Transverse colon (tissue), 4 donors: ENCODE measurements around the gene SSBP4. TPM values are rescaled to one million over a fixed set of nuclear protein-coding genes. Genes with fewer than 3 reads are reported as not detected.
A peak's percentile ranks its signal among the peaks of the same experiment; 100 is the strongest.
"Not testable (repeated sequence)": the region's sequence is repeated elsewhere in the genome, so short reads cannot be mapped to it uniquely, and the experiment has no call there.

Experiments used
- DNase-seq: peaks from one replicate; pipeline ENCODE4 v3.0.0-alpha.2; 2019
- H3K27ac ChIP-seq, 4 donors: fragments of 200-600 bp; sonication (generic); 2 replicates each; pipeline ENCODE4 v1.5.1; 2016 to 2018; ENCODE audit warnings: inconsistent platforms in 4 of 4
- H3K27me3 ChIP-seq: fragments of 200-600 bp; sonication (generic); 2 replicates; pipeline ENCODE4 v1.5.1; 2017; ENCODE audit warnings: inconsistent platforms
- H3K36me3 ChIP-seq, 4 donors: fragments of 200-600 bp; sonication (generic); 2 replicates each; pipeline ENCODE4 v1.5.1; 2017 to 2019; ENCODE audit warnings: inconsistent platforms in 4 of 4
- H3K4me1 ChIP-seq, 4 donors: fragments of 200-600 bp; sonication (generic); 2 replicates each; pipeline ENCODE4 v1.5.1; 2017 to 2020; ENCODE audit warnings: inconsistent platforms in 4 of 4
- H3K4me3 ChIP-seq, 4 donors: fragments of 200-600 bp; sonication (generic); 1 replicate in 1 of 4; 2 replicates in 3 of 4; pipeline versions ENCODE4 v1.5.1 to v1.6.1; 2017 to 2019; ENCODE audit warnings: inconsistent platforms in 4 of 4
- H3K9me3 ChIP-seq, 2 donors: fragments of 200-600 bp; sonication (generic); 2 replicates each; pipeline ENCODE4 v1.5.1; 2017 to 2019; ENCODE audit warnings: inconsistent platforms in 2 of 2
- CTCF ChIP-seq, 5 experiments: fragments of 200-600 bp in 3 of 5; fragments of 450-650 bp in 2 of 5; sonication (generic) in 3 of 5; IDR thresholded peaks; 1 replicate in 2 of 5; 2 replicates in 3 of 5; pipeline ENCODE4 v1.5.1; 2016 to 2017; ENCODE audit warnings: antibody characterized with exemption in 5 of 5, inconsistent platforms in 3 of 5, mild to moderate bottlenecking in 2 of 5, moderate library complexity in 1 of 5
- EP300 ChIP-seq: sonication (generic); formaldehyde crosslinking; IDR thresholded peaks from one replicate; pipeline ENCODE4 v1.6.1; 2017; ENCODE audit warnings: antibody characterized with exemption, low read depth
- POLR2A ChIP-seq: fragments of 450-650 bp; IDR thresholded peaks from one replicate; pipeline ENCODE4 v1.6.1; 2016; ENCODE audit warnings: antibody characterized with exemption, mild to moderate bottlenecking, moderate library complexity
- POLR2AphosphoS5 ChIP-seq, 3 donors: sonication (generic); formaldehyde crosslinking; IDR thresholded peaks; one replicate each; pipeline ENCODE4 v1.6.1; 2016; ENCODE audit warnings: antibody characterized with exemption in 3 of 3
- WGBS, 2 donors: methylation state at CpG; one replicate each; pipeline ENCODE4 v1.1.5; 2018; ENCODE audit warnings: low coverage in 1 of 2; 5-methylcytosine and 5-hydroxymethylcytosine counted together
- in situ Hi-C, 4 donors: fragments of 200-750 bp; cut with MboI; loops; one replicate each; pipeline versions ENCODE4 v1.15.0 to v1.15.1; 2017; ENCODE audit warnings: low sequenced_read_pairs in 3 of 4, low pct_ligation_motif_present in 1 of 4, low pct_unique_long_range_greater_than_20kb in 1 of 4
- intact Hi-C: fragments of 100-400 bp; cut with DNase I; formaldehyde crosslinking; loops from one replicate; pipeline ENCODE4 v1.15.1; 2023; ENCODE audit warnings: low total_unique reads
- total RNA-seq, 4 donors: library from RNA; depleted of rRNA; stranded (reverse); fragments of >200 nt; gene quantifications; one replicate each; pipeline ENCODE4 v1.1.0, GENCODE V29; 2016

SSBP4 gene
- total RNA-seq, 4 donors from 2014 or later: 9.4 to 40.4 (median 32.2) TPM

- TF ChIP-seq POLR2AphosphoS5 (IDR thresholded peaks at IDR 0.05) (peak; percentile 7 to 56 (median 37)), EP300 (no peak)
- Histone ChIP-seq H3K27me3 (no peaks in the 10 kb centered on the region), H3K27ac (peak overlapping the region; percentile 76 to 87 (median 82)), H3K4me3 (no peak overlapping the region), H3K9me3 (no peaks in the 10 kb centered on the region), H3K4me1 (peaks cover 21 to 56% (median 34%) of the 10 kb centered on the region in 4 donors), H3K36me3 (no peaks in the 10 kb centered on the region)
- in situ Hi-C loops: no loop called here
- WGBS, 2 donors: 24 to 31% methylated on average over 13 to 22 of the region's 22 CpGs
- intact Hi-C loops: no loop called here
- DNase-seq: peak; percentile 89
These were observed 39.1 kb upstream of the SSBP4 start for GRCh38 chr19:18379803-18380747.

GRCh38 chr19:18380843-18381242 is 38.4 kb upstream of the SSBP4 start:
- Histone ChIP-seq H3K27ac (peak overlapping the region; percentile 76 to 87 (median 82)), H3K4me3 (no peak overlapping the region), H3K4me1 (peaks cover 24 to 56% (median 33%) of the 10 kb centered on the region in 4 donors), H3K36me3 (no peaks in the 10 kb centered on the region), H3K27me3 (no peaks in the 10 kb centered on the region), H3K9me3 (no peaks in the 10 kb centered on the region)
- TF ChIP-seq CTCF (IDR thresholded peaks at IDR 0.05): no peak
- TF ChIP-seq EP300: no peak
- no peak for TF ChIP-seq POLR2A
- TF ChIP-seq POLR2AphosphoS5 (IDR thresholded peaks at IDR 0.05): no peak
- in situ Hi-C loops: no loop called here
- no peak for DNase-seq
- intact Hi-C loops: no loop called here
- WGBS, 2 donors: 72% methylated on average over 3 of the region's 3 CpGs; no CpG with 5 or more reads in 1 of the 2 donors

GRCh38 chr19:18383622-18384021 is 35.6 kb upstream of the SSBP4 start:
- intact Hi-C loops, H3K27me3 ChIP-seq, H3K4me3 ChIP-seq, H3K9me3 ChIP-seq, H3K36me3 ChIP-seq, H3K27ac ChIP-seq, in situ Hi-C loops, DNase-seq: not testable (repeated sequence)
- H3K4me1 ChIP-seq: peaks cover 25 to 56% (median 35%) of the 10 kb centered on the region in 4 donors
- 82 to 87% methylated on average over 3 to 11 of the region's 11 CpGs for WGBS, 2 donors

GRCh38 chr19:18384775-18385174 is 34.4 kb upstream of the SSBP4 start:
- in situ Hi-C loops (no loop called here), intact Hi-C loops (no loop called here)
- Histone ChIP-seq H3K4me3 (no peak overlapping the region), H3K36me3 (no peaks in the 10 kb centered on the region), H3K4me1 (peaks cover 20 to 51% (median 32%) of the 10 kb centered on the region in 4 donors), H3K9me3 (no peaks in the 10 kb centered on the region), H3K27ac (peak overlapping the region in 1 of 4 donors; percentile 83), H3K27me3 (no peaks in the 10 kb centered on the region)
- DNase-seq: no peak
- WGBS, 2 donors: 85 to 88% methylated on average over 4 to 7 of the region's 7 CpGs
- TF ChIP-seq EP300: no peak
- TF ChIP-seq POLR2AphosphoS5 (IDR thresholded peaks at IDR 0.05): no peak
- TF ChIP-seq CTCF (IDR thresholded peaks at IDR 0.05): no peak
- no peak for TF ChIP-seq POLR2A

GRCh38 chr19:18385359-18385674 is 33.9 kb upstream of the SSBP4 start:
- intact Hi-C loops: no loop called here

More at GRCh38 chr19:18385359-18385674, 33.9 kb upstream of the SSBP4 start:
- Histone ChIP-seq H3K27me3 (no peaks in the 10 kb centered on the region), H3K36me3 (no peaks in the 10 kb centered on the region), H3K9me3 (no peaks in the 10 kb centered on the region), H3K27ac (peak overlapping the region; percentile 75 to 83 (median 78)), H3K4me3 (no peak overlapping the region), H3K4me1 (peaks cover 16 to 45% (median 27%) of the 10 kb centered on the region in 4 donors)
- DNase-seq: no peak
- 92 to 93% methylated on average over 3 of the region's 3 CpGs for WGBS, 2 donors
- TF ChIP-seq POLR2A (no peak), POLR2AphosphoS5 (IDR thresholded peaks at IDR 0.05) (no peak), CTCF (IDR thresholded peaks at IDR 0.05) (no peak)
- in situ Hi-C loops: no loop called here
